ENCODE data around the gene ABHD17A.

GRCh38 chr19:1911995-1912394 is 26.7 kb upstream of the ABHD17A start:
- no peak for TF ChIP-seq CTCF (optimal IDR thresholded peaks at IDR 0.05 in 1 of 3, IDR thresholded peaks at IDR 0.05 in 1 of 3, conservative IDR thresholded peaks at IDR 0.05 in 1 of 3; ENCODE audit: extremely low read depth in 1 of 3, insufficient read depth in 2 of 3, low read length in 3 of 3)
- TF ChIP-seq EZH2 (IDR thresholded peaks at IDR 0.05; ENCODE audit: low read length) = no peak
